GM21515 (cell line): ENCODE results near the gene ACTR1B.
"Not testable (repeated sequence)": the region's sequence is repeated elsewhere in the genome, so short reads cannot be mapped to it uniquely, and the experiment has no call there.

ENCODE experiments used
- ATAC-seq: cut with Tn5 transposase; IDR thresholded peaks from one replicate; pipeline ENCODE4 v1.9.1; 2021; ENCODE audit not compliant: unreplicated experiment

Gene ACTR1B

DNA sequence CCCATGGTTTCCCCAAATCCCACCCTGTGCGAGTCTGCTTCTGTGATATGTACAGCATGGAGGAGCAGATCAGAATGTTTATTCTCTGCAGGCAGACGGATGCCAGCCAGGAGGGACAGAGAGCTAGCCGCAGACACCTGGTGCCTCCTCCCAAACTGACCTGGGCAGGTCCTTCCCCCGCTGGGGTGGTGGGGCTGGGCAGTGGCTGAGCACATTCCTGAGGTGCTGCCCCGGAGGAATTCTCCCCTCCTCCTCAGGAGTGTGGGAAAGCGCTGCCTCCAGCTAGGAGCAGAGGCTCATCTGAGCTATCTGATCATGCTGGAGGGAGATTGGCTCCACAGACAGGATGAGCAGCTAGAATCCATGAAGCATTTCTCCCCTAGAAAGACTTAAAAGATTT, 27.3 kb upstream of the ACTR1B start:
- no peak for ATAC-seq

DNA sequence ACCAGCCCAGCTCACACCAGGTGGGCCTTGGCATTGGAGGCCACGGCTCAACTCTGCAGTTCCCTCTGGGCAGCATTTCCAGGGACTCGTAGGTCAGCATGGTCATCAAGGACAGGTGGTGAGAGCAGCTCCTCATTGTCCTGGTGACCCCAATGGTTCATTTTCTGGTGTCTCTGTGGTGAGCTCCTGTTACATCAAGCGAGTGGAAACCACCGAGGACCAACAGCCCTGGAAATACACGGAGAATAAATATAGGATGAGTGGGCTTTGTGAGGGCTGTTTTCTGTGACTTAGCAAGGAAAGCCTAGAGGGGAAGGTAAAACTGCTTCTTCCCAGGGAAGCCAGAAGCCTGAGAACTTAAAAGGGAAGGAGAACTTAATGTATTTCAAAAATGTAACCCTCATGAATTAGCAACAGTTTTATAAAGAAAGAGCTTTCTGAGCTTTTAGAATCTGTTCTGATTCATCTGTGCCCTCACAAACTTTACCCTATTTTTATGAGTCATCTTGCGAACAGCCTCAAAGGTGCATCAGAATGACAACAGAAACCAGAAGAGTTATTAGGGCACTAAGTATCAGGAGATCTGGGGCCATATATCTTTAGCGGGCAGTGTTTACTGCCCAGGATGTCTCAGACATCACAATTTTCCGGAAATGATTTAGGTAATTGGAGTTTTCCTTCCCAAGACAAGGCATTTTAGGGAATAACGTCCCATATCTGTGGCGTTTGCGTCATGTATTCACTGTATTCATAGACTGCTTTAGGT, 24.4 kb upstream of the ACTR1B start:
- ATAC-seq: no peak

DNA sequence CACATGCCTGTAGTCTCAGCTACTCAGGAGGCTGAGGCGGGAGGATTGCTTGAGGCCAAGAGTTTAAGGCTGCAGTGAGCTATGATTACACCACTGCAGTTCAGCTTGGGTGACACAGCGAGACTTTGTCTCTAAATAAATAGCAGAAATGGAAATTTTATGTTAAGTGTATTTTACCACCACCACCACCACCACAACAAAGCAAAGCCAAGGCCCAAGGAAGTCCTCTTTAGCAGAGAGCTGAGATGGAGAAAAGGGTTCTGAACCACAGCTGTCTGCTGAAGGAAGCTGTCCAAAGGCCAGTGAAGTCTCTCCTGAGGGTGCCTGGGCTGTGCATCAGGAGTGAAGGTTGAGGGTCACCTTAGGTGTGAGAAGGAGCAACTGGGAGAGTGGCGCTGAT, 23.4 kb upstream of the ACTR1B start:
- not testable (repeated sequence) for ATAC-seq

DNA sequence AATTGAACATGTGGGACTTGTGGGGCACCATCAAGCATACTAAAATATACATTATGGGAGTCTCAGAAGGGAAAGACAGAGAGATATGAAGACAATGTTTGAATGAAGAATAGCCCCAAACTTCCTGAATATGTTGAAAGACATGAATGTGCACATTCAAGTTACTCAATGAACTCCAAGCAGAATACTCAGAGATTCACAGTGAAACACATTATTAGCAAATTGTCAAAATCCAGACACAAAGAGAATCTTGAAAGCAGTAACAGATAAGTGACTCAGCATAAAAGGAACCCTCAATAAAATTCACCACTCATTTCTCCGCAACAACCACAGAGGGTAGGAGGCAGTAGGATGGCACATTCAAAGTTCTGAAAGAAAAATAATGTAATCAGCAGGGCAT, 14.5 kb upstream of the ACTR1B start:
- ATAC-seq: no peak

DNA sequence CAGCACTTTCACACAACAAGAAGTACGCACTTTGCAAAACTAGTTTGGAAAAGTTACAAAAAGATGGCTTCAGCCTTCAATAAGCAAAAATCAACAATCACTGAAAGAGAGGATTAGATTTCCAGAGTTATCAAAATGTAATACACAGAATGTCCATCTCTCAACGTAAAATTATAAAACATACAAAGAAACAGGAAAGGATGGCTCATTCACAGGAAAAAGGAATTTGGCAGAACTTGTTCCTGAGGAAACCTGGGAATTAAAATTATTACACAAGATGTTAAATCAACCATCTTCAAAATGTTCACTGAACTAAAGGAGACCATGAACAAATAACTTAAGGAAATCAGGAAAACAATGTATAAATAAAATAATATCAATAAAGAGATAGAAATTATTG, 13.6 kb upstream of the ACTR1B start:
- no peak for ATAC-seq

DNA sequence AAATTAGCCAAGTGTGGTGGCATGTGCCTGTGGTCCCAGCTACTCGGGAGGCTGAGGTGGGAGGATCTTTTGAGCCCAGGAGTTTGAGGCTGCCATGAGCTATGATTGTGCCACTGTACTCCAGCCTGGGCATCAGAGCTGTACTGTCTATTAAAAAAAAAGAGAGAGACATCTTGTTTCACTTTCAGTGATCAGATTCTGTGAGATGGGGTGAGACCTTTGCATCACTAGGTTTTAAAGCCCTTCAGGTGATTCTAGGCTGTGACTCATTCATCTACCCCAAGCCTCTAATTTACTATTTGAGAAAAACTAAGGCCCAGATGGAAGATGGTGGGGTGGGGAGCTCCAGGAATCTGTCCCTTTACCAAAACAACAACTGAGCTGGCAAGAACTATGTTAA, 12.8 kb upstream of the ACTR1B start:
- ATAC-seq: no peak

DNA sequence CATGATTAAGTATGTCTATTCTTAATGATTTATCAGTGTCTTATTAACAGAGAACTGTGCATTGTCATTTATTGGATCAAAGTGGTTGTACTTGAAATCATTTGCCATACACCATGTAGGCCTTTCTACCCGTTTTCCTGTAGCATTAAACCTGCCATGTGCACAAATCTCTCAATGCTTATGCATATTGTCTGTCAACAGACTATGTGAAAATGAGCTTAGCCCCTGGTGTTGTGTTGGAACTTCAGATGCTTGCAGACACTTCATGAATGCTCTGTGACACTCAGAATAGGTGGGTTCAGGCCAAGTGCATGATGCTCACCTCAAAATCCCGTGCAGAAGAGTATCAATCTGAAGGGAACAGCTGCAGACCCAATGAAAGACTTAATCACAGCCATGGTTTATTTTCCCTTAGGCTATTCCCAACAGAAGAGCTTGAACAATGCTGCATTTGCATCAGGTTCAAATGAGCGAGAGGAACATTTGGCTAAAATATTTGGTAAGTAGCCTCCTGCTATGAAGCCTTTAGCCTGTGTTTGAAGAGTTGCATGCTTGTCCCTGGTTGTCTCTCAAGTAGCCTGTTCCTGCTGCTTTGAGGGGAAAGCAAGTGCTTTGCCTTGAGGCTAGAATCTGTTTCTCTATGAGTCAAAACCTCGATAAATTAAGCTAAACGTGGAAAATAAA, 11.7 kb upstream of the ACTR1B start:
- no peak for ATAC-seq

DNA sequence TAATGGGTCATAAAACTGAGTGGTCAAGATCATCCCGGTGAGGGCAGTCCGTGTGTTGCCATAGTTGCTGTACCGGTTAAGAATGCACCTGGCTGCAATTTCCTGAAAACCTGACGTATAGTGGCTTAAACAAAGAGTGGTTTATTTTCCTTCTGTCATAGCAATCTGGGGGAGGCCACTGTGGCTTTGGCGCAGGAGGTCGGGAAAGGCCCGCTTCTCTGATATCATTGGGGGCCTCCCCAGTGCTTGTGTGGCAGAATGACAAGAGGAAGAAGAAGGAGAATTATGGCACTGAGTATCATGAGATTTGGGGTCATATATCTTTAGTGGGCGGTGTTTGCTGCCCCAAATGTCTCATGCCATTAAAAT, 10.1 kb upstream of the ACTR1B start:
- ATAC-seq: no peak

DNA sequence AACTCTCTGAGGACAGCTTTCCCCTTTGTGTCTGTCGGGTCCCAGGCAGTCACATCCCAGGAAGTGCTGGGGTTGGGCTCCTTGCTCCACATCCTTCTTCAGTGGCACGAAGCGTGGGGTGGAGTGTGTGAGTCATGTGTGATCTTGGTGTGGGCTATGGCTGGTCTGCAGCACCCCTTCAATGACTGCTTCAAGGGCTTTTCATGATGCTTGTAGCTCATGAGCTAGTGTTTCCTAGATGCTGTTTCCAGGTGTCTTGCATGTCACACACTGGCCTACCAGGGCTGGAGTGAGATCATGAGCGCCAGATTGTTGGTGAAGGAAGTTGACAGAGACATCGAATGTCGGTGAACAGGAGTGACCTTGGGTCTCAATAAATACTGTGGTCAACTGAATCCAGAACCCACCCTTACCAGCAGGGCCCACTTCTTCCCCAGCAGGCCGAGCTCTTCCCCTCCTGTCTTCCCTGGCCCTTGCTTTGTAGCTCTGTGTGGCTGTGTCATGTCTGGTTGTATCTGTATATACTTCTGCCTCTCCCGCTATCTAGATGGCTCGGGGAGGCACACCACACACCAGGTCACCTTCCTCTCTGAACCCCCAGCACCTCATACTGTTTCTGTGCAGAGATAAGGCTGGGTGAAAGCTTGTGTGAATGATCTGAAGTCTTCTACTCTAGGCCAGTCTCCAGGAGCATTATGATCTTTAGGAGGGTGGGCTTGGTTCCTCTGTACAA, 9.5 kb upstream of the ACTR1B start:
- no peak for ATAC-seq

DNA sequence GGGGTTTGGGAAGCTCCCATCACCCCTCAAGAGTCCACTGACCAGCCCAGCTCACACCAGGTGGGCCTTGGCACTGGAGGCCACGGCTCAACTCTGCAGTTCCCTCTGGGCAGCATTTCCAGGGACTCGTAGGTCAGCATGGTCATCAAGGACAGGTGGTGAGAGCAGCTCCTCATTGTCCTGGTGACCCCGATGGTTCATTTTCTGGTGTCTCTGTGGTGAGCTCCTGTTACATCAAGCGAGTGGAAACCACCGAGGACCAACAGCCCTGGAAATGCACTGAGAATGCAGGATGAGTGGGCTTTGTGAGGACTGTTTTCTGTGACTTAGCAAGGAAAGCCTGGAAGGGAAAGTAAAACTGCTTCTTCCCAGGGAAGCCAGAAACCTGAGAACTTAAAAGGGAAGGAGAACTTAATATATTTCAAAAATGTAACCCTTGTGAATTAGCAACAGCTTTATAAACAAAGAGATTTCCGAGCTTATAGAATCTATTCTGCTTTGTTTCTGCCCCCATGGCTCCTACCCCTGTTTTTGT, 8.8 kb upstream of the ACTR1B start:
- ATAC-seq: not testable (repeated sequence)

DNA sequence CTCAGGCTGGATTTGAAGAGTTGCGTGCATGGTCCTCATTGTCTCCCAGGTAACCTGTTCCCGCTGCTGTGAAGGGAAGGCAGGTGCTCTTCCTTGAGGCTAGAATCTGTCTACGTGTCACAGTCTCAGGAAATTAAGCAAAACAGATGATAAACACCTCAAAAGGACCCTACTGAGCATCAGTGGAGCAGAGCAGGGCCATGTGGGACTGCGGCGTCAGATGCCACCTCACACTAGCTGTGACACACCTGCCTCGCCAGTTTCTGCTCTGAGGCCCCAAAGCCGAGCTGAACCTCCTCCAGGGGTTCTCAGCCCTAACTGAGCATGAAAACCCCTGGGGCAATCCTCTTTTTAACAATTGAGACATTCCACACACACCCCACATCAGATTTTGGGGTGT, 7.7 kb upstream of the ACTR1B start:
- ATAC-seq: no peak

DNA sequence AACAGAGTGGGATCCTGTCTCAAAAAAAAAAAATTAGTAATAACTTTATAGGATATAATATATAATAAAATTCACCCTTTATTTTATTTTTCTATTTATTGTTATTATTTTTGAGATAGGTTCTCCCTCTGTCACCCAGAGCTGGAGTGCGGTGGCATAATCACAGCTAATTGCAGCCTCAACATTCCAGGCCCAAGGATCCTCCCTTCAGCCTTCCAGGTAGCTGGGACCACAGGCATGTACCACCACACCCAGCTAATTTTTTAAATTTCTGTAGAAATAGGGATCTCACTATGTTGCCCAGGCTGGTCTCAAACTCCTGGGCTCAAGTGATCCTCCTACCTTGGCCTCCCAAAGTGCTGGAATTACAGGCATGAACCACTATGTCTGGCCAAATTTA, 6.6 kb upstream of the ACTR1B start:
- no peak for ATAC-seq

DNA sequence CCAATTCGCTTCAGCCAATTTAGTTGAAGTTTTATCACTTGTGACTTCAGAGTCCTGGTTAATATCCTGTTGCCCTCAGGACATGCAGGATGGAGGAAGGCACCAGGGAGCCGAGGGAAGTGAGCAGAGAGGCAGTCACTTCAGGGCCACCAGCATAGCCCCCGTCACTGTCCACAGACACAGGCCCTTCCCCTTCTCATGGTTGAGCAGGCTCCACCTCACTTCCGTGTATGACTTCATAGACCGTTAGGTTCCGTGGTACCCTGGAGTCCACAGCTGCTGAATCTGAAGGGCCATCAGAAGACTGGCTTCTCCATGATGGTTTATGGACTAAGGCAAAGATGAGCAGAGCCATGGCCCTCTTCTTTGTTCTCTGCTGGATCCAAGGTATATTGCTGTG, 5.6 kb upstream of the ACTR1B start, which contains the start of gene C2orf92:
C2orf92 (plus strand) TSS at position 266 of the 400 bp plus-strand sequence; CDS start at position 342, 76 bp downstream.
- no peak for ATAC-seq

DNA sequence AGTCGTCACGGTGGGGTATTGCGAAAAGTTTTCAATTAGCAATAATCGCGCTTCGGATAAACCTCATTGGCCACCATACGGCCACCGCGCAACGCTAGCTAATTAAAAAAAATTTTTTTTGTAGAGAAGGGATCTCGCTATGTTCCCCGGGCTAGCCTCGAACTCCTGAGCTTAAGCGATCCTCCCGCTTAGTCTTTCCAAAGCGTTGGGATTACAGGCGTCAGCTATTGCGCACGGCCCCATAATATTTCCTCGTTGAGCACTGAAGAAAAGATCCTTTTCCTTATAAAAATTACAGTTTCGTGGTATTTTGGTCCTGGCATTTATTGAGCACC, 759 bp upstream of the ACTR1B start:
- ATAC-seq: no peak

DNA sequence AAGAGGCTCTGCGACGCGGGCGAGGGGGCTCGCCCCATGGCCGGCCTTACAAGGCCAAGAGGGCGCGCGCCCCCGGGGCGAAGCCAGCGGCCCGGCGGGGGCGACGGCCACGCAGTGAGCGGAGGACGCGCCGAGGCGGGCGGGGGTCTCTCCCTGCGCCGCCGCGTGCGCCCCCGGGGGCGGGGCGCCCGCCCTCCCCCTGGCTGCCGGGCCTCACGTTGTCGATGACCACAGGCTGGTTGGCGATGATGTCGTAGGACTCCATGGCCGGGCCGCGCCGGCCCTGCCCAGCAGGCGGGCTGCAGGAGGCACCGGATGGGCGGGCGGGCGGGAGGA, 250 bp downstream of the ACTR1B start:
- no peak for ATAC-seq

DNA sequence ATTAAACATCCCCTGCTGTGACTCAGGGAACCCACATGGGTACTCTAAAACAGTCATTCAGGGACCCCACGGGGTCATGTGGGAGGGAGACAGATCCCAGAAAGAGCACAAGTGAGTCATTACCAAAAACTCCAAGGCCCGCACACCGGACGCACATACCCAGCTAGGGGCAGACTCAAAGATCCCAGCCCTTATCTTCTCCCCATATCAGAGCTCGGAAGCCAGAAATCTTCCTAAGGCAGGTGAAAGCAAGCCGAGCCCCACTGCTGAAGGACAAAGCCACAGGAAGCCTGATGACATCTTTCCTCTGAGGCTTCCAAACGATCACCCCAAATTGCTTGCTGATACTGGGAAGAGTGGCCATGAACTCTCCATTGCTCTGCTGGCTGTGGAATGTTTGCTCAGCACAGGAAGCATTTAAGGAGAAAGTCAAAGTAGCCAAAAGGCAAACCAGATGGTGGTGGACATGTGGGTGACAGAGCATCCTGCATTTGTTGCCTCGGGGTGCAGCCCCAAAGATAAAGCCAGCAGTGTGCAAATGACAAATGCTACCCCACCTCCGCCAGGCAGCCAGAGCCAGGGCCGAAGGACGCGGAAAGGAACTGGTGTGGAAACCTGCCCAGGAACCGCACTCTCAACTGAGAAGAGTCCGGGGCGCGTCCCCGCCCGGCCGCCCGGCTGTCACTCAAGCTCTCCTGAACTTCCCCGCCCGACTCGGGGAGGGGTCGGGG, 784 bp downstream of the ACTR1B start:
- ATAC-seq: peak; percentile 45

DNA sequence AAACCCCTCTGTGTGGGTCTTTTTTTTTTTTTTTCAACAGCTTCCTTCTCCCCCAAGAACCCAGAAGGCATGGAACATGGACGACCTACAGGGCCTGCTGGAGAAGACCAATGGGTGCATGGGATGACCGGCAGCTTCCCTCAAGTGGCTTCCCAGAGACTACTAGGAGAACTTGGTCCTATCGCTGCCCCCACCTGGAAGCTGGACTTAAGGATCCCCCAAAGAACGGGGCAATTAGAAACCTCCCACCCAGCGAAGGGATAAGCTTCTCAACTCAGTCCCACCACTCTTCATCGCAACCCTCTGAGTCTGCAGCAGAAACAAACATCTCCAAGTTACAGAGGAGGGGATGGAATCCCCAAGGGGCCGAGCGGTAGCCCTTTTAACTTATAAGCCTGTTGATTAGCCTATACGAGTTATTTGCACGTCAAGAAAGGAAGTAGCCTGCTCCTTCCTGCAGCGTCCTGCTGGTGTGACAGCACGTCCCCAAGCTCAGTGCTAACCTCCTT, 1.4 kb downstream of the ACTR1B start:
- ATAC-seq: no peak

DNA sequence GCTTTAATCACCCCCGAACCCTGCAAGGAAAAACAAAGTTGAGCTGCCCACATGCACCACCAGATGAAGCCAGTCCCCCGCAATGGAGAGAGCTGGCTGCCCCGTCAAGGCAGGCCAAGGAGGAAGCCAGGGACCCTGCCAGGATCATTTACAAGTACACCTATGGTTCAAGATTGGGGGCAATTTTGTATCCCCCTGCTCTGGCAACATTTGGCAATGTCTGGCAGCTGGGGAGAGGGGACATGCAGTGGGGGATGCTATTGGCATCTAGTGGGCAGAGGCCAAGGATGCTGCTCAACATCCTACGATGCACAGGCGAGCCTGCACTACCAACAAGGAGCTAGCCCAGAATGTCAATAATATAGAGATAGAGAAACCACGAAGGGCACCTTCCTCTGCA, 1.9 kb downstream of the ACTR1B start:
- ATAC-seq: no peak

DNA sequence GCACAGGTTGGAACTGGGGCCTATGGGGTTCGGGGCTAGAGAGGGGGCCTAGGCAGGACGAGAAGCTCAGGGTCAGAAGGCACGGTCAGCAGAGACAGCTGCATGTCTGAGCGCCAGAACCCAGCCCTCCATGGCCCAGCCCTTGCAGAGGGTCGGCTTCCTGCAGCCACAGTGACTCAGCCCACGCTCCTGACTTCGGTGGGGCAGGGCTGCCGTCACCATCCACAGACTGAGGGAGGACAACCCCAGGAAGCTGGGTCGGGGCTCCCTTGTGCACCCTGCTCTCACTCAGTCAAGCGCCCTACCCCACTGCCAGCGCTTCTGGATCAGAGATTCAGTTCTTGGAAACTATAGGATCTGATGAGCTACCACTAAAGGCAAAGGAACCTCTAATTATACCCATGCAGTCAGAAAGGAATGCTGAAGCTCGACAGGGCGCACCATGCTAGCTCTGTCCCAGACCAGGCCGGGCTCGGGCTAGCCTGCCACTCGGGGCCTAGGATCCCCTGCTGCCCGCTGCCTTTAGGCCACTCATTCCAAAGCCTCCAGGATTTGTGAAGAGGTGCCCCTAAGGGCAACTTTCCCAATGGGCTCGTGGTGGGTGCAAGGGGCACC, 3.0 kb downstream of the ACTR1B start:
- no peak for ATAC-seq

DNA sequence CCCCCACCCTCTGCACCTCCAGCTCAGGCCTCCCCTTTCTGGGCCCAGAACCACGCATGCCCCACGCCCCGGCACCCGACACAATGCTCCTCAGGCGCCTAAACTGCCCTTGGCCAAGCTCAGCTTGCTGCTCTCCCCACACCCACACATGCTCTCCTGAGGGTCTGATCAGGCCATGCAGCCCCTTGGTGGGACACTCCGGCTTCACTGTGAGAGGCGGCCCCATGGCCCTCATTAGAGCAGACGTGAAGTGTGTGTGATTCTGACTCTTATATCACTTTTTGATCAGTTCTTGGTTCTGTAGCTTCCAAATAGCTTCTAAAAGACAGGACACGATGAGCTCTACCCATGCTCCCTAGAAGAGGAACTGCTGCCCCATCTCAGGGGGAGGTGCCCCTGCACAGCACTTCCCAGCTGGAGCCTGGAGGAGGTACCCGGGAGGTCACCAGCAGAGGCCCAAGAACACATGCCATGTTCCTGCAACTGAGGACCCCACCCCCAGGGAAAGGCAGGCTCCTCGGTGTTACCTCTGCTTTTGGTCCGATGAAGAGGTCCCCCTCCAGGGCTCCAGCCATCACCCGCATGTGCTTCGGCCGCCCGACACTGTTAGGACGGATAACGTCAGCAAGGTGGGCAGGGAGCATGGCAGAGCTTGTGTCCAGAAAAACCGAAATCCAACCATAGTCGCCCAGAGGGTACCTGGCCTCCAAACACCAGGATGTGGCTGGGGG, 3.6 kb downstream of the ACTR1B start:
- no peak for ATAC-seq
